ENCODE data around the gene MAMDC2.

Gene MAMDC2

DNA sequence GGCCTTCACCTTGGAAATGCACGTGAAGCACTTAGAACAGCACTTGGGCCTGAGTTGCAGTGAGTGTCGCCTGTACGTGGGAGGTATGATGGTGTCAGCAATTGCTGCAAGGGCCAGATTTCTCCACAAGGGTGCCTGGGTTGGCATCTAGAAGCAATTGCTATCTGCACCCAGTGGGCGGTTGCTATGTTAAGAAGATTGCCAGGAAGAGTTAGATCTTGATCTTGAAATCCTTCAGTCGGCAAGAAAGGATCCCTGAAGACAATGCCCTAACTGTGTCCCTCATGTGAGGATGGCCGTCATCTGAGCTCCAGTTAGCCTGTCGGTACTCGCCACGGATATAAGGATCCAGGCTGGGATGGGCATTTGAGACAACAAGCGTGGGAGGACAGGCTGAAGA lies 62.9 kb downstream of the MAMDC2 start:
- no peak overlapping the region for H2AK5ac ChIP-seq (ENCODE audit: low read length, severe bottlenecking)
- peaks cover 0 to 4% of the 10 kb centered on the region in 2 experiments for H3K27me3 ChIP-seq (ENCODE audit: control insufficient read depth in 1 of 2, insufficient read depth in 1 of 2, low read length in 2 of 2)
- H2BK5ac ChIP-seq (ENCODE audit: low read depth, low read length, poor library complexity, severe bottlenecking): no peak overlapping the region
- H3K4ac ChIP-seq (ENCODE audit: low read depth in 1 of 2, low read length in 2 of 2): no peak overlapping the region
- H3K36me3 ChIP-seq (ENCODE audit: control insufficient read depth in 1 of 2, insufficient read depth in 2 of 2, low read depth in 1 of 2, low read length in 2 of 2): peaks cover 0 to 11% of the 10 kb centered on the region in 2 experiments
- WGBS: 94% methylated on average over 10 of the region's 10 CpGs
- no peak overlapping the region for H3K4me3 ChIP-seq (ENCODE audit: insufficient read depth in 1 of 2, low read depth in 1 of 2, low read length in 2 of 2)
- H3K9me3 ChIP-seq (ENCODE audit: control insufficient read depth, low read length): peaks cover 2% of the 10 kb centered on the region
- no peak overlapping the region for H4K91ac ChIP-seq (ENCODE audit: low read length)
- no peak overlapping the region for H2BK15ac ChIP-seq (ENCODE audit: low read depth, poor library complexity, severe bottlenecking)
- peaks cover 5% of the 10 kb centered on the region for H3K4me1 ChIP-seq (ENCODE audit: control insufficient read depth, insufficient read depth, low read depth, low read length)
- H2BK12ac ChIP-seq (ENCODE audit: low read length in 2 of 2): no peak overlapping the region
- no peak overlapping the region for H3K23ac ChIP-seq (ENCODE audit: low read length in 2 of 2)
- no peak overlapping the region for H3K18ac ChIP-seq (ENCODE audit: low read depth in 1 of 2, low read length in 2 of 2)
- no peak overlapping the region for H3K14ac ChIP-seq (ENCODE audit: low read length in 2 of 2)
- no peak overlapping the region for H3K4me2 ChIP-seq (ENCODE audit: low read length, poor library complexity, severe bottlenecking)
- H2AFZ ChIP-seq (ENCODE audit: low read depth, low read length): no peak overlapping the region
- no peak overlapping the region for H4K8ac ChIP-seq (ENCODE audit: low read length)
- no peak overlapping the region for H2BK120ac ChIP-seq (ENCODE audit: low read depth, low read length)
- no peak overlapping the region for H3K9ac ChIP-seq (ENCODE audit: low read length)
- peaks cover 27% of the 10 kb centered on the region for H3K79me1 ChIP-seq (replicated peaks; ENCODE audit: low read length, poor library complexity, severe bottlenecking)
- no peak overlapping the region for H3K27ac ChIP-seq (ENCODE audit: low read length, poor library complexity, severe bottlenecking)
- no peak for DNase-seq

GRCh38 chr9:70107558-70107957 lies 63.9 kb downstream of the MAMDC2 start:
- Histone ChIP-seq H3K27me3 (ENCODE audit: control insufficient read depth in 1 of 2, insufficient read depth in 1 of 2, low read length in 2 of 2) (peaks cover 0 to 4% of the 10 kb centered on the region in 2 experiments), H3K36me3 (ENCODE audit: control insufficient read depth in 1 of 2, insufficient read depth in 2 of 2, low read depth in 1 of 2, low read length in 2 of 2) (peaks cover 0 to 15% of the 10 kb centered on the region in 2 experiments), H3K9me3 (ENCODE audit: control insufficient read depth, low read length) (peaks cover 2% of the 10 kb centered on the region), H2AK5ac (ENCODE audit: low read length, severe bottlenecking) (no peak overlapping the region), H3K4me2 (ENCODE audit: low read length, poor library complexity, severe bottlenecking) (no peak overlapping the region), H2BK12ac (ENCODE audit: low read length in 2 of 2) (no peak overlapping the region), H2BK5ac (ENCODE audit: low read depth, low read length, poor library complexity, severe bottlenecking) (no peak overlapping the region), H3K79me1 (replicated peaks; ENCODE audit: low read length, poor library complexity, severe bottlenecking) (peaks cover 27% of the 10 kb centered on the region), H3K4ac (ENCODE audit: low read depth in 1 of 2, low read length in 2 of 2) (no peak overlapping the region), H3K4me1 (ENCODE audit: control insufficient read depth, insufficient read depth, low read depth, low read length) (peaks cover 5% of the 10 kb centered on the region), H4K8ac (ENCODE audit: low read length) (no peak overlapping the region), H3K4me3 (ENCODE audit: insufficient read depth in 1 of 2, low read depth in 1 of 2, low read length in 2 of 2) (no peak overlapping the region), H4K91ac (ENCODE audit: low read length) (no peak overlapping the region), H2BK120ac (ENCODE audit: low read depth, low read length) (no peak overlapping the region), H3K9ac (ENCODE audit: low read length) (no peak overlapping the region), H2BK15ac (ENCODE audit: low read depth, poor library complexity, severe bottlenecking) (no peak overlapping the region), H2AFZ (ENCODE audit: low read depth, low read length) (no peak overlapping the region), H3K27ac (ENCODE audit: low read length, poor library complexity, severe bottlenecking) (no peak overlapping the region), H3K18ac (ENCODE audit: low read depth in 1 of 2, low read length in 2 of 2) (no peak overlapping the region), H3K23ac (ENCODE audit: low read length in 2 of 2) (no peak overlapping the region), H3K14ac (ENCODE audit: low read length in 2 of 2) (no peak overlapping the region)
- WGBS: 100% methylated on average over 1 of the region's 1 CpG
- DNase-seq: no peak

DNA sequence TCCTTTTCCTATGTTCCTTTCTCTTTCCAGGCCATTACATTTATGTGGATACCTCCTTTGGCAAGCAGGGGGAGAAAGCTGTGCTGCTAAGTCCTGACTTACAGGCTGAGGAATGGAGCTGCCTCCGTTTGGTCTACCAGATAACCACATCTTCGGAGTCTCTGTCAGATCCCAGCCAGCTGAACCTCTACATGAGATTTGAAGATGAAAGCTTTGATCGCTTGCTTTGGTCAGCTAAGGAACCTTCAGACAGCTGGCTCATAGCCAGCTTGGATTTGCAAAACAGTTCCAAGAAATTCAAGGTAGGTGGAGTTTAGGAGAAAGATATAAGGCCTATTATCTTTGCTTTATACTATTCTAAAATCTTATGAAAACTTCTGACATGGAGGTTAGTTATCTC lies 64.5 kb downstream of the MAMDC2 start:
- Histone ChIP-seq H3K9me3 (ENCODE audit: control insufficient read depth, low read length) (peaks cover 2% of the 10 kb centered on the region), H2BK15ac (ENCODE audit: low read depth, poor library complexity, severe bottlenecking) (no peak overlapping the region), H3K27me3 (ENCODE audit: control insufficient read depth in 1 of 2, insufficient read depth in 1 of 2, low read length in 2 of 2) (peaks cover 0 to 4% of the 10 kb centered on the region in 2 experiments), H3K4me2 (ENCODE audit: low read length, poor library complexity, severe bottlenecking) (no peak overlapping the region), H3K36me3 (ENCODE audit: control insufficient read depth in 1 of 2, insufficient read depth in 2 of 2, low read depth in 1 of 2, low read length in 2 of 2) (peaks cover 0 to 15% of the 10 kb centered on the region in 2 experiments), H3K23ac (ENCODE audit: low read length in 2 of 2) (no peak overlapping the region), H3K4me3 (ENCODE audit: insufficient read depth in 1 of 2, low read depth in 1 of 2, low read length in 2 of 2) (no peak overlapping the region), H2AFZ (ENCODE audit: low read depth, low read length) (no peak overlapping the region), H2BK120ac (ENCODE audit: low read depth, low read length) (no peak overlapping the region), H3K18ac (ENCODE audit: low read depth in 1 of 2, low read length in 2 of 2) (no peak overlapping the region), H4K91ac (ENCODE audit: low read length) (no peak overlapping the region), H3K27ac (ENCODE audit: low read length, poor library complexity, severe bottlenecking) (no peak overlapping the region), H2AK5ac (ENCODE audit: low read length, severe bottlenecking) (no peak overlapping the region), H3K4ac (ENCODE audit: low read depth in 1 of 2, low read length in 2 of 2) (no peak overlapping the region), H3K4me1 (ENCODE audit: control insufficient read depth, insufficient read depth, low read depth, low read length) (peaks cover 7% of the 10 kb centered on the region), H3K9ac (ENCODE audit: low read length) (no peak overlapping the region), H4K8ac (ENCODE audit: low read length) (no peak overlapping the region), H2BK5ac (ENCODE audit: low read depth, low read length, poor library complexity, severe bottlenecking) (no peak overlapping the region), H2BK12ac (ENCODE audit: low read length in 2 of 2) (no peak overlapping the region), H3K79me1 (replicated peaks; ENCODE audit: low read length, poor library complexity, severe bottlenecking) (peaks cover 25% of the 10 kb centered on the region), H3K14ac (ENCODE audit: low read length in 2 of 2) (no peak overlapping the region)
- WGBS: 89% methylated on average over 3 of the region's 3 CpGs
- no peak for DNase-seq

- Histone ChIP-seq H3K4me1 (ENCODE audit: control insufficient read depth, insufficient read depth, low read depth, low read length) (peaks cover 9% of the 10 kb centered on the region), H2AK5ac (ENCODE audit: low read length, severe bottlenecking) (no peak overlapping the region), H3K27ac (ENCODE audit: low read length, poor library complexity, severe bottlenecking) (peak overlapping the region; percentile 51), H2BK5ac (ENCODE audit: low read depth, low read length, poor library complexity, severe bottlenecking) (no peak overlapping the region), H3K9me3 (ENCODE audit: control insufficient read depth, low read length) (no peaks in the 10 kb centered on the region), H2AFZ (ENCODE audit: low read depth, low read length) (no peak overlapping the region), H4K8ac (ENCODE audit: low read length) (no peak overlapping the region), H3K4me2 (ENCODE audit: low read length, poor library complexity, severe bottlenecking) (no peak overlapping the region), H3K27me3 (ENCODE audit: control insufficient read depth in 1 of 2, insufficient read depth in 1 of 2, low read length in 2 of 2) (peaks cover 0 to 4% of the 10 kb centered on the region in 2 experiments), H3K14ac (ENCODE audit: low read length in 2 of 2) (no peak overlapping the region), H3K36me3 (ENCODE audit: control insufficient read depth in 1 of 2, insufficient read depth in 2 of 2, low read depth in 1 of 2, low read length in 2 of 2) (peaks cover 0 to 21% of the 10 kb centered on the region in 2 experiments), H4K91ac (ENCODE audit: low read length) (no peak overlapping the region), H2BK120ac (ENCODE audit: low read depth, low read length) (no peak overlapping the region), H3K4me3 (ENCODE audit: insufficient read depth in 1 of 2, low read depth in 1 of 2, low read length in 2 of 2) (peak overlapping the region in 1 of 2 experiments; percentile 34), H2BK15ac (ENCODE audit: low read depth, poor library complexity, severe bottlenecking) (no peak overlapping the region), H3K23ac (ENCODE audit: low read length in 2 of 2) (no peak overlapping the region), H3K4ac (ENCODE audit: low read depth in 1 of 2, low read length in 2 of 2) (peak overlapping the region in 1 of 2 experiments; percentile 18), H2BK12ac (ENCODE audit: low read length in 2 of 2) (peak overlapping the region in 1 of 2 experiments; percentile 30), H3K18ac (ENCODE audit: low read depth in 1 of 2, low read length in 2 of 2) (no peak overlapping the region), H3K79me1 (replicated peaks; ENCODE audit: low read length, poor library complexity, severe bottlenecking) (peaks cover 27% of the 10 kb centered on the region), H3K9ac (ENCODE audit: low read length) (peak overlapping the region; percentile 65)
- peak; percentile 38 for DNase-seq
- WGBS: 55% methylated on average over 5 of the region's 6 CpGs
Observed at GRCh38 chr9:70110194-70111041, 66.8 kb downstream of the MAMDC2 start.
